ENCODE data around the gene OLR1.

GRCh38 chr12:10182354-10183049, 10.6 kb upstream of the OLR1 start:
- TF ChIP-seq, protein P1, sequence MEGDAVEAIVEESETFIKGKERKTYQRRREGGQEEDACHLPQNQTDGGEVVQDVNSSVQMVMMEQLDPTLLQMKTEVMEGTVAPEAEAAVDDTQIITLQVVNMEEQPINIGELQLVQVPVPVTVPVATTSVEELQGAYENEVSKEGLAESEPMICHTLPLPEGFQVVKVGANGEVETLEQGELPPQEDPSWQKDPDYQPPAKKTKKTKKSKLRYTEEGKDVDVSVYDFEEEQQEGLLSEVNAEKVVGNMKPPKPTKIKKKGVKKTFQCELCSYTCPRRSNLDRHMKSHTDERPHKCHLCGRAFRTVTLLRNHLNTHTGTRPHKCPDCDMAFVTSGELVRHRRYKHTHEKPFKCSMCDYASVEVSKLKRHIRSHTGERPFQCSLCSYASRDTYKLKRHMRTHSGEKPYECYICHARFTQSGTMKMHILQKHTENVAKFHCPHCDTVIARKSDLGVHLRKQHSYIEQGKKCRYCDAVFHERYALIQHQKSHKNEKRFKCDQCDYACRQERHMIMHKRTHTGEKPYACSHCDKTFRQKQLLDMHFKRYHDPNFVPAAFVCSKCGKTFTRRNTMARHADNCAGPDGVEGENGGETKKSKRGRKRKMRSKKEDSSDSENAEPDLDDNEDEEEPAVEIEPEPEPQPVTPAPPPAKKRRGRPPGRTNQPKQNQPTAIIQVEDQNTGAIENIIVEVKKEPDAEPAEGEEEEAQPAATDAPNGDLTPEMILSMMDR (conservative IDR thresholded peaks at IDR 0.05; ENCODE audit: low read length), result no peak
- no peak for TF ChIP-seq EZH2phosphoT487 (IDR thresholded peaks at IDR 0.05; ENCODE audit: borderline replicate concordance)

Measured in Loucy (cell line).